PC-3 (cell line): ENCODE data around the gene REEP1.

ENCODE experiments used
- CTCF ChIP-seq: fragments of 300-600 bp; sonication (generic); conservative IDR thresholded peaks from 2 replicates; pipeline ENCODE4 v1.5.1; 2017; ENCODE audit warnings: antibody characterized with exemption, low read depth, mild to moderate bottlenecking, low read length
- EZH2phosphoT487 ChIP-seq: fragments of 300-600 bp; sonication (generic); IDR thresholded peaks from 2 replicates; pipeline ENCODE4 v1.6.1; 2018; ENCODE audit warnings: mild to moderate bottlenecking, antibody characterized with exemption, low read length, borderline replicate concordance

DNA sequence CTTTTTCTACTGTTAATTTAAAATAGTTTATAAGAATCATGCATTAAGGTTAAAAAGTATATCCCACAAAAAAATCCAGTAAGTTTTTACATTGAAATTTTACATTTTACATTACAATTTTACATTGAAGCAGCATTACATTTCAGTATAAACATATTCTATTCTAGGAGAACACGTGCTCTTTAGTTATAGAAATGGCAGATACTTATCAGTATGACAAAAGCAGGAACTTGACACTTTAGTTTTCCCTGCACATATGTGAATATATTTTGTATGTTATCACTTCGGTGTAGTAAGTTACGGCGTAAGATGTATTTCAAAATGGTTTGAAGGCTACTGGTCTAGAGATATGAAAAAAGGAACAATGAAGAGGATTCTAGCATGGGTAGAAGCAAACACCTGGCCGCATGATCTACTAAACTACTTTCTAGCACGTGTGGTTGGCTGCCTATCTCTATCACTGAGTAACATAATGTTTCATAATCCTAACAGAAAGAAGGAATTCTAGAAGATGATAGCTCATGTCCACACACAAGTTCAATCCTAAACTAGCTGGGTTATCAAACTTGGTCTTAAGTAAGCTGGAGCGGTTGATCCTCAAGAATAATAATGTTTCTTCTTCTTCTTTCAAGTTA lies 147.5 kb downstream of the REEP1 start:
- TF ChIP-seq EZH2phosphoT487 (no peak), CTCF (no peak)
